ENCODE data around the gene HSPA2. TPM values are rescaled to one million over a fixed set of nuclear protein-coding genes. Genes with fewer than 3 reads are reported as not detected.
A peak's percentile ranks its signal among the peaks of the same experiment; 100 is the strongest.

The HSPA2 gene
- total RNA-seq, 2 donors from 2014 or later, result 35.9 to 59.9 TPM

DNA sequence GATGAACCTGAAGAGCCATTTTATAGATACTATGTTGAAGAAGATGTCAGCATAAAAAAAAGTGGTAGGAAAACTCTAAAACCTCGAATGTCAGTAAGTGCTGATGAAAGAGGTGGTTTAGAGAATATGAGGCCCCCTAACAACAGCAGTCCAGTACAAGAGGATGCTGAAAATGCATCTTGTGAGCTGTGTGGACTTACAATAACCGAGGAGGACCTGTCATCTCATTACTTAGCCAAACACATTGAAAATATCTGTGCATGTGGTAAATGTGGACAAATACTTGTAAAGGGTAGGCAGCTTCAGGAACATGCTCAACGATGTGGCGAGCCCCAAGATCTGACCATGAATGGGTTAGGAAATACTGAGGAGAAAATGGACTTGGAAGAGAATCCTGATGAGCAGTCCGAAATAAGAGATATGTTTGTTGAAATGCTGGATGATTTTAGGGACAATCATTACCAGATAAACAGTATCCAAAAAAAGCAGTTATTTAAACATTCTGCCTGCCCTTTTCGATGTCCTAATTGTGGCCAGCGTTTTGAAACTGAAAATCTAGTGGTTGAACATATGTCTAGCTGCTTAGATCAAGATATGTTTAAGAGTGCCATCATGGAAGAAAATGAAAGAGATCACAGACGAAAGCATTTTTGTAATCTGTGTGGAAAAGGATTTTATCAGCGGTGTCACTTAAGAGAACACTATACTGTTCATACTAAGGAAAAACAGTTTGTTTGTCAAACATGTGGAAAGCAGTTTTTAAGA is 17.8 kb upstream of the HSPA2 start:
- no peaks in the 10 kb centered on the region for H3K36me3 ChIP-seq
- peaks cover 3% of the 10 kb centered on the region for H3K4me1 ChIP-seq (replicated peaks)
- intact Hi-C loops (cut with DNase I), result no loop called here
- no peak overlapping the region for H3K4me3 ChIP-seq
- TF ChIP-seq, protein P1, sequence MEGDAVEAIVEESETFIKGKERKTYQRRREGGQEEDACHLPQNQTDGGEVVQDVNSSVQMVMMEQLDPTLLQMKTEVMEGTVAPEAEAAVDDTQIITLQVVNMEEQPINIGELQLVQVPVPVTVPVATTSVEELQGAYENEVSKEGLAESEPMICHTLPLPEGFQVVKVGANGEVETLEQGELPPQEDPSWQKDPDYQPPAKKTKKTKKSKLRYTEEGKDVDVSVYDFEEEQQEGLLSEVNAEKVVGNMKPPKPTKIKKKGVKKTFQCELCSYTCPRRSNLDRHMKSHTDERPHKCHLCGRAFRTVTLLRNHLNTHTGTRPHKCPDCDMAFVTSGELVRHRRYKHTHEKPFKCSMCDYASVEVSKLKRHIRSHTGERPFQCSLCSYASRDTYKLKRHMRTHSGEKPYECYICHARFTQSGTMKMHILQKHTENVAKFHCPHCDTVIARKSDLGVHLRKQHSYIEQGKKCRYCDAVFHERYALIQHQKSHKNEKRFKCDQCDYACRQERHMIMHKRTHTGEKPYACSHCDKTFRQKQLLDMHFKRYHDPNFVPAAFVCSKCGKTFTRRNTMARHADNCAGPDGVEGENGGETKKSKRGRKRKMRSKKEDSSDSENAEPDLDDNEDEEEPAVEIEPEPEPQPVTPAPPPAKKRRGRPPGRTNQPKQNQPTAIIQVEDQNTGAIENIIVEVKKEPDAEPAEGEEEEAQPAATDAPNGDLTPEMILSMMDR (IDR thresholded peaks at IDR 0.05), result no peak
- TF ChIP-seq POLR2AphosphoS5 (IDR thresholded peaks at IDR 0.05) (no peak), POLR2A (IDR thresholded peaks at IDR 0.05) (no peak)
- H3K27ac ChIP-seq, result peak overlapping the region; percentile 27 to 55
- H3K9me3 ChIP-seq, result no peaks in the 10 kb centered on the region
- 80% methylated on average over 9 of the region's 9 CpGs for WGBS
- H3K27me3 ChIP-seq (replicated peaks; ENCODE audit: insufficient read depth), result no peaks in the 10 kb centered on the region
- DNase-seq (ENCODE audit: low spot score), result no peak

DNA sequence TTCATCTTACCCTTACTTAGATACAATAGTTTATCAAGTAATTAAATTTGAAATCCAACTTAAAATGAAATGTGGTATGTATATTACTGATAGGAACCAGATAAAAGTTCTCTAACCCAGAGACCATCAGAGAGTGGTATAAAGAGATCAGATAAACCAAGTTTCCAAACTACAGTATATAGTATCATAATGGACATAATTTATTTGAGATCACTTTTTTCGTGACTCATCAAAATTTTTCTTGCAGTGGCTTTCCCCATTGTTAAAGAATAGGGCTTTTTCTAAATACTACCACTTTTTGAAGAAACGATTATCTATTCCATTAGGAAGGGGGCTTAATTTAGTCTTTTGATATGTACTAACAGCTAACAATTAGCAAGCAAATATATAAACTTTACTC is 15.2 kb upstream of the HSPA2 start:
- H3K27ac ChIP-seq, result no peak overlapping the region
- no peak for DNase-seq (ENCODE audit: low spot score)
- H3K4me3 ChIP-seq, result no peak overlapping the region
- H3K9me3 ChIP-seq, result no peaks in the 10 kb centered on the region
- H3K4me1 ChIP-seq (replicated peaks), result no peaks in the 10 kb centered on the region
- intact Hi-C loops (cut with DNase I), result no loop called here
- WGBS, result 94% methylated on average over 2 of the region's 2 CpGs
- no peaks in the 10 kb centered on the region for H3K27me3 ChIP-seq (replicated peaks; ENCODE audit: insufficient read depth)
- no peaks in the 10 kb centered on the region for H3K36me3 ChIP-seq
- TF ChIP-seq POLR2AphosphoS5 (IDR thresholded peaks at IDR 0.05) (no peak), POLR2A (IDR thresholded peaks at IDR 0.05) (no peak)
- TF ChIP-seq, protein P1 (IDR thresholded peaks at IDR 0.05), result no peak

DNA sequence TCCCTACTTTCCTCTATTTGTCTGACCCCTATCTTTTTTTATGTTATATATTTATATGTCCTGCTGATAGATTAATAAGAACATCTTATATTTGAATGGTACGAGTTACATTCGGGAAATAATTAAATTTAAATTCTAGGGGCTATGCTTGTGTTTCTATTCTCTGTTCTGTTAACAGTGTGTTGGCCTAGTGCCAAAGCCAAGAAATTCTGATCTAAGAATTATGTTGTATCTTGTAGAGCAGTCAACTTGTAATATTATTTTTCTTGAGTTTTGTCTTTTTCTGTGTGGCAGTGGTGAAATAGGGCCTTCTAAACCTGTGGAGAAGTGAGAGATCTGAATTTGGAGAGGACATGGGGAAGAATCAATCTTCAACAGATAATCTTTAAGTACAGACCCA is 9.0 kb upstream of the HSPA2 start:
- 63% methylated on average over 2 of the region's 2 CpGs for WGBS
- TF ChIP-seq POLR2AphosphoS5 (IDR thresholded peaks at IDR 0.05), result no peak
- no peak for TF ChIP-seq POLR2A (IDR thresholded peaks at IDR 0.05)

DNA sequence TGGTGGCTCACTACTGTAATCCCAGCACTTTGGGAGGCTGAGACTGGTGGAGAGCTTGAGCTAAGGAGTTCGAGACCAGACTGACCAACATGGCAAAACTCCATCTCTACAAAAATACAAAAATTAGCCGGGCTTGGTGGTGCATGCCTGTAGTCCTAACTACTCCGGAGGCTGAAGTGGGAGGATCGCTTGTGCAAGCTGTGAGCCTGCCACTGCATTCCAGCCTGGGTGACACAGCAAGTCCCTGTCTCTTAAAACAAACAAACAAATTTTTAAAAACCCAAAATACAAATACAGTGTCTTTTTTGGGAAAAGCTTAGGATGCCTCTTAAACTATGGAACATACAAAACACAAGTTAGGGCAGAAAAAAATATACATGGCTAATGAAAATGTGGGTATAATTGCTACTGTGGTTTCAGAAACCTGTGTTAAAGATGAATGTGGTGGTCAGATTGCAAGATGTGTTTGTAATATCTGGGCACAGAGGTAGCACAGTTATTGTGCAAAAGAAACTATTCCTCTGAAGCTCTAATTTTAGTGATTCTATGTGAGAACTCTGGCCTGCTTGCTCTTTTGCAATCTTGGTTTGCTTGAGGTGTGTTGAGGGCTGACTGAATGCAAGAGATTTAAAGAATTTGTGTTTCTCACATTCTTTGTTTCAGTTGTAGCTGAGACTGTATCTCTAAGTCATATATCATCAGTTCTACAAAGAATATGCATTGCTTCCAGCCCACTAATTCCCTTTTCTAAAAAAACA is 3.9 kb upstream of the HSPA2 start:
- Histone ChIP-seq H3K4me3 (no peak overlapping the region), H3K36me3 (no peaks in the 10 kb centered on the region), H3K27ac (no peak overlapping the region), H3K9me3 (no peaks in the 10 kb centered on the region), H3K4me1 (replicated peaks) (peaks cover 2% of the 10 kb centered on the region), H3K27me3 (replicated peaks; ENCODE audit: insufficient read depth) (no peaks in the 10 kb centered on the region)
- 85% methylated on average over 4 of the region's 4 CpGs for WGBS
- intact Hi-C loops (cut with DNase I), result no loop called here
- TF ChIP-seq, protein P1 (IDR thresholded peaks at IDR 0.05), result no peak
- no peak for TF ChIP-seq POLR2A (IDR thresholded peaks at IDR 0.05)
- no peak for TF ChIP-seq POLR2AphosphoS5 (IDR thresholded peaks at IDR 0.05)
- DNase-seq (ENCODE audit: low spot score), result no peak

More for the DNA sequence above, 9.0 kb upstream of the HSPA2 start:
- intact Hi-C loops (cut with DNase I), result no loop called here
- H3K9me3 ChIP-seq, result no peaks in the 10 kb centered on the region
- H3K27ac ChIP-seq, result no peak overlapping the region
- H3K4me3 ChIP-seq, result no peak overlapping the region
- no peak for DNase-seq (ENCODE audit: low spot score)
- H3K4me1 ChIP-seq (replicated peaks), result peaks cover 2% of the 10 kb centered on the region
- no peaks in the 10 kb centered on the region for H3K27me3 ChIP-seq (replicated peaks; ENCODE audit: insufficient read depth)
- H3K36me3 ChIP-seq, result no peaks in the 10 kb centered on the region

DNA sequence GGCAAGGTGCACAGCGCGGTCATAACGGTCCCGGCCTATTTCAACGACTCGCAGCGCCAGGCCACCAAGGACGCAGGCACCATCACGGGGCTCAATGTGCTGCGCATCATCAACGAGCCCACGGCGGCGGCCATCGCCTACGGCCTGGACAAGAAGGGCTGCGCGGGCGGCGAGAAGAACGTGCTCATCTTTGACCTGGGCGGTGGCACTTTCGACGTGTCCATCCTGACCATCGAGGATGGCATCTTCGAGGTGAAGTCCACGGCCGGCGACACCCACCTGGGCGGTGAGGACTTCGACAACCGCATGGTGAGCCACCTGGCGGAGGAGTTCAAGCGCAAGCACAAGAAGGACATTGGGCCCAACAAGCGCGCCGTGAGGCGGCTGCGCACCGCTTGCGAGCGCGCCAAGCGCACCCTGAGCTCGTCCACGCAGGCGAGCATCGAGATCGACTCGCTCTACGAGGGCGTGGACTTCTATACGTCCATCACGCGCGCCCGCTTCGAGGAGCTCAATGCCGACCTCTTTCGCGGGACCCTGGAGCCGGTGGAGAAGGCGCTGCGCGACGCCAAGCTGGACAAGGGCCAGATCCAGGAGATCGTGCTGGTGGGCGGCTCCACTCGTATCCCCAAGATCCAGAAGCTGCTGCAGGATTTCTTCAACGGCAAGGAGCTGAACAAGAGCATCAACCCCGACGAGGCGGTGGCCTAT is 875 bp downstream of the HSPA2 start:
- no peaks in the 10 kb centered on the region for H3K9me3 ChIP-seq
- H3K36me3 ChIP-seq, result no peaks in the 10 kb centered on the region
- intact Hi-C loops (cut with DNase I), result no loop called here
- DNase-seq (ENCODE audit: low spot score), result no peak
- no peaks in the 10 kb centered on the region for H3K27me3 ChIP-seq (replicated peaks; ENCODE audit: insufficient read depth)
- no peaks in the 10 kb centered on the region for H3K4me1 ChIP-seq (replicated peaks)
- peak overlapping the region in 1 of 2 donors; percentile 55 for H3K4me3 ChIP-seq
- H3K27ac ChIP-seq, result no peak overlapping the region
- WGBS, result 13% methylated on average over 52 of the region's 73 CpGs
- TF ChIP-seq, protein P1 (IDR thresholded peaks at IDR 0.05), result no peak
- TF ChIP-seq POLR2AphosphoS5 (IDR thresholded peaks at IDR 0.05), result no peak
- TF ChIP-seq POLR2A (IDR thresholded peaks at IDR 0.05), result no peak

All from prostate gland (tissue), 2 donors.